HG02943 (cell line): ENCODE measurements around the gene SH3RF1.

Source experiments
- ATAC-seq: cut with Tn5 transposase; IDR thresholded peaks from one replicate; pipeline ENCODE4 v1.9.1; 2021; ENCODE audit warnings: mild to moderate bottlenecking, low read depth, moderate library complexity; ENCODE audit not compliant: unreplicated experiment

The SH3RF1 gene

GRCh38 chr4:169114341-169114974, 156.3 kb downstream of the SH3RF1 start:
- ATAC-seq: no peak

GRCh38 chr4:169110633-169111032, 160.1 kb downstream of the SH3RF1 start:
- no peak for ATAC-seq

GRCh38 chr4:169109035-169109675, 161.6 kb downstream of the SH3RF1 start:
- no peak for ATAC-seq

- ATAC-seq: no peak
These were observed 162.5 kb downstream of the SH3RF1 start for GRCh38 chr4:169108303-169108702.

- ATAC-seq: no peak
These were observed 163.2 kb downstream of the SH3RF1 start for GRCh38 chr4:169107528-169107927.

- ATAC-seq: no peak
These were observed 164.0 kb downstream of the SH3RF1 start for GRCh38 chr4:169106696-169107229.

- no peak for ATAC-seq
These were observed 165.1 kb downstream of the SH3RF1 start for GRCh38 chr4:169105620-169106019.

GRCh38 chr4:169103966-169104412, 166.8 kb downstream of the SH3RF1 start:
- ATAC-seq: no peak

- no peak for ATAC-seq
These were observed 168.7 kb downstream of the SH3RF1 start for GRCh38 chr4:169102026-169102425.

GRCh38 chr4:169100670-169101101, 170.1 kb downstream of the SH3RF1 start:
- ATAC-seq: no peak

GRCh38 chr4:169099771-169100180, 171.0 kb downstream of the SH3RF1 start:
- ATAC-seq: peak; percentile 63

- no peak for ATAC-seq
These were observed 171.6 kb downstream of the SH3RF1 start for GRCh38 chr4:169098969-169099690.

- peak; percentile 24 for ATAC-seq
These were observed 172.2 kb downstream of the SH3RF1 start for GRCh38 chr4:169098532-169098931.

GRCh38 chr4:169098054-169098497, 172.7 kb downstream of the SH3RF1 start:
- ATAC-seq: no peak

GRCh38 chr4:169096221-169096620, 174.5 kb downstream of the SH3RF1 start:
- ATAC-seq: no peak

- ATAC-seq: no peak
These were observed 176.0 kb downstream of the SH3RF1 start for GRCh38 chr4:169094656-169095231.

GRCh38 chr4:169092889-169093522, 177.8 kb downstream of the SH3RF1 start:
- no peak for ATAC-seq

GRCh38 chr4:169090484-169091215, 180.1 kb downstream of the SH3RF1 start:
- no peak for ATAC-seq

- no peak for ATAC-seq
These were observed 181.8 kb downstream of the SH3RF1 start for GRCh38 chr4:169089004-169089403.

GRCh38 chr4:169084954-169085353, 185.8 kb downstream of the SH3RF1 start:
- no peak for ATAC-seq
